H1 (cell line): ENCODE data around the gene MEIS2. TPM values are rescaled to one million over a fixed set of nuclear protein-coding genes. Genes with fewer than 3 reads are reported as not detected.
A peak's percentile ranks its signal among the peaks of the same experiment; 100 is the strongest.

Source experiments
- CTCF ChIA-PET: fragments of 300-600 bp; sonication (Branson Sonifier 250); formaldehyde crosslinking; loops from one replicate; lab custom pipeline; 2021; ENCODE audit not compliant: partially characterized antibody; lab: Charles Lee
- POLR2A ChIA-PET: fragments of 300-600 bp; sonication (Branson Sonifier 250); formaldehyde crosslinking; loops from one replicate; lab custom pipeline; 2021; ENCODE audit warnings: inconsistent platforms; ENCODE audit not compliant: partially characterized antibody; lab: Charles Lee
- DNase-seq, 2 experiments: peaks; one replicate each; pipeline versions ENCODE4 v3.0.0 to v3.0.0-alpha.2; 2010 to 2022; ENCODE audit warnings: low spot score in 2 of 2, low read depth in 1 of 2, mixed read lengths in 1 of 2
- FAIRE-seq: peaks from 2 replicates; lab custom pipeline; 2011; peaks lifted over from hg19 to GRCh38; lab: Jason Lieb, UNC
- H2AFZ ChIP-seq: 2 replicates; pipeline ENCODE4 v1.8.1; 2012; ENCODE audit warnings: low read length, inconsistent platforms
- H2AK5ac ChIP-seq: 2 replicates; pipeline ENCODE4 v1.6.1; 2013; ENCODE audit warnings: low read depth, low read length
- H2BK120ac ChIP-seq: replicated peaks from 2 replicates; pipeline ENCODE3; 2013; ENCODE audit warnings: low read depth, low read length, inconsistent platforms
- H2BK12ac ChIP-seq: 2 replicates; pipeline ENCODE4 v1.6.1; 2013; ENCODE audit warnings: low read depth, low read length
- H2BK15ac ChIP-seq: 2 replicates; pipeline ENCODE4 v1.6.1; 2013; ENCODE audit warnings: low read length
- H2BK20ac ChIP-seq: 2 replicates; pipeline ENCODE4 v1.6.1; 2013; ENCODE audit warnings: low read length
- H2BK5ac ChIP-seq: 2 replicates; pipeline ENCODE4 v1.6.1; 2013; ENCODE audit warnings: low read depth, low read length
- H3K14ac ChIP-seq: 2 replicates; pipeline ENCODE4 v1.6.1; 2013; ENCODE audit warnings: inconsistent platforms; ENCODE audit not compliant: insufficient read length
- H3K18ac ChIP-seq: 2 replicates; pipeline ENCODE4 v1.6.1; 2013; ENCODE audit warnings: low read length; ENCODE audit errors: extremely low read depth
- H3K23ac ChIP-seq: 2 replicates; pipeline ENCODE4 v1.6.1; 2013; ENCODE audit warnings: inconsistent platforms; ENCODE audit not compliant: insufficient read length
- H3K23me2 ChIP-seq: 2 replicates; pipeline ENCODE4 v1.6.1; 2013; ENCODE audit warnings: low read depth, low read length
- H3K27ac ChIP-seq: 2 replicates; pipeline ENCODE4 v1.6.1; 2011; ENCODE audit warnings: low read depth, low read length, inconsistent platforms
- H3K27me3 ChIP-seq, 4 experiments: replicated peaks in 1 of 4; 1 replicate in 1 of 4; 2 replicates in 3 of 4; pipeline versions ENCODE4 v1.6.1 to v1.8.1; 2011 to 2013; ENCODE audit warnings: low read length in 3 of 4, mild to moderate bottlenecking in 3 of 4, inconsistent platforms in 2 of 4, mixed read lengths in 2 of 4, moderate library complexity in 1 of 4; ENCODE audit not compliant: control insufficient read depth in 3 of 4, insufficient read depth in 3 of 4; ENCODE audit errors: extremely low read depth in 1 of 4
- H3K36me3 ChIP-seq, 4 experiments: 2 replicates each; pipeline versions ENCODE4 v1.6.1 to v1.8.1; 2011 to 2013; ENCODE audit warnings: mild to moderate bottlenecking in 4 of 4, low read length in 3 of 4, moderate library complexity in 2 of 4, control low read depth in 1 of 4, inconsistent platforms in 1 of 4; ENCODE audit not compliant: insufficient read depth in 4 of 4, control insufficient read depth in 2 of 4
- H3K4ac ChIP-seq: replicated peaks from 2 replicates; pipeline ENCODE3; 2013; ENCODE audit warnings: low read length, low read depth, mixed read lengths, inconsistent platforms; ENCODE audit not compliant: insufficient read length
- H3K4me1 ChIP-seq, 4 experiments: replicated peaks in 1 of 4; 1 replicate in 1 of 4; 2 replicates in 3 of 4; pipeline versions ENCODE4 v1.6.1 to v1.8.1; 2011 to 2013; ENCODE audit warnings: low read length in 3 of 4, inconsistent platforms in 2 of 4, mixed read lengths in 1 of 4; ENCODE audit not compliant: insufficient read depth in 4 of 4, control insufficient read depth in 3 of 4
- H3K4me2 ChIP-seq, 2 experiments: 2 replicates each; pipeline versions ENCODE4 v1.6.1 to v1.8.1; 2011 to 2013; ENCODE audit warnings: low read depth in 2 of 2, low read length in 2 of 2, control low read depth in 1 of 2, inconsistent platforms in 1 of 2, mild to moderate bottlenecking in 1 of 2; ENCODE audit not compliant: insufficient read depth in 1 of 2
- H3K4me3 ChIP-seq, 4 experiments: fragments of 200-600, 300-600 bp in 1 of 4; sonication (generic), shearing (Covaris generic), sonication (Bioruptor Twin) in 1 of 4; 2 replicates each; pipeline versions ENCODE4 v1.5.1 to v1.8.1; 2011 to 2016; ENCODE audit warnings: low read length in 4 of 4, low read depth in 3 of 4, control low read depth in 2 of 4, inconsistent platforms in 2 of 4, mild to moderate bottlenecking in 2 of 4, mixed read lengths in 1 of 4, moderate library complexity in 1 of 4; ENCODE audit not compliant: insufficient read depth in 2 of 4; ENCODE audit errors: extremely low read depth in 1 of 4
- H3K56ac ChIP-seq: replicated peaks from 2 replicates; pipeline ENCODE3; 2013; ENCODE audit warnings: low read depth, mild to moderate bottlenecking, mixed read lengths, low read length, inconsistent platforms; ENCODE audit not compliant: insufficient read length
- H3K79me1 ChIP-seq: 2 replicates; pipeline ENCODE4 v1.6.1; 2013; ENCODE audit warnings: low read depth, low read length, control low read depth
- H3K79me2 ChIP-seq, 2 experiments: 2 replicates each; pipeline versions ENCODE4 v1.6.1 to v1.8.1; 2012 to 2013; ENCODE audit warnings: low read length in 2 of 2, mild to moderate bottlenecking in 2 of 2, inconsistent platforms in 1 of 2; ENCODE audit not compliant: insufficient read depth in 2 of 2, control insufficient read depth in 1 of 2
- H3K9ac ChIP-seq, 4 experiments: replicated peaks in 1 of 4; 1 replicate in 1 of 4; 2 replicates in 3 of 4; pipeline versions ENCODE4 v1.6.1 to v1.8.1; 2011 to 2013; ENCODE audit warnings: low read depth in 3 of 4, low read length in 3 of 4, control low read depth in 2 of 4, mild to moderate bottlenecking in 2 of 4, moderate library complexity in 2 of 4, inconsistent platforms in 1 of 4; ENCODE audit errors: extremely low read depth in 1 of 4
- H3K9me3 ChIP-seq, 2 experiments: 2 replicates each; pipeline versions ENCODE4 v1.6.1 to v1.8.1; 2012 to 2013; ENCODE audit warnings: mild to moderate bottlenecking in 2 of 2, moderate library complexity in 2 of 2, control low read depth in 1 of 2, inconsistent platforms in 1 of 2, low read depth in 1 of 2, low read length in 1 of 2, mixed read lengths in 1 of 2; ENCODE audit not compliant: insufficient read depth in 2 of 2
- H4K20me1 ChIP-seq, 2 experiments: replicated peaks in 1 of 2; 2 replicates each; pipeline versions ENCODE3 to v1.8.1; 2011 to 2013; ENCODE audit warnings: inconsistent platforms in 2 of 2, low read length in 2 of 2, mild to moderate bottlenecking in 1 of 2; ENCODE audit not compliant: insufficient read depth in 2 of 2, control insufficient read depth in 1 of 2
- H4K5ac ChIP-seq: 2 replicates; pipeline ENCODE4 v1.6.1; 2013; ENCODE audit warnings: low read length, low read depth, mixed read lengths, inconsistent platforms; ENCODE audit not compliant: insufficient read length
- H4K8ac ChIP-seq: 2 replicates; pipeline ENCODE4 v1.8.0; 2013; ENCODE audit warnings: mild to moderate bottlenecking, moderate library complexity, low read length, inconsistent platforms; ENCODE audit not compliant: insufficient read depth; ENCODE audit errors: extremely low read depth
- H4K91ac ChIP-seq: replicated peaks from 2 replicates; pipeline ENCODE3; 2013; ENCODE audit warnings: low read length, mixed read lengths, inconsistent platforms; ENCODE audit not compliant: insufficient read length
- CBX5 ChIP-seq: fragments of 300-800, 300-1000 bp; sonication (generic); IDR thresholded peaks from 2 replicates; pipeline ENCODE4 v1.7.1; 2016; ENCODE audit warnings: antibody characterized with exemption, low read length, low read depth
- HDAC2 ChIP-seq, 2 experiments: fragments of 300-600 bp in 1 of 2; sonication (generic) in 1 of 2; IDR thresholded peaks; 2 replicates each; pipeline ENCODE4 v1.6.1; 2011 to 2012; ENCODE audit warnings: low read depth in 2 of 2, low read length in 2 of 2, mild to moderate bottlenecking in 2 of 2, moderate library complexity in 2 of 2, borderline replicate concordance in 1 of 2, inconsistent platforms in 1 of 2
- KDM1A ChIP-seq: fragments of 200-600, 300-600 bp; sonication (generic); IDR thresholded peaks from 2 replicates; pipeline ENCODE4 v1.7.1; 2016; ENCODE audit warnings: mild to moderate bottlenecking, low read length, borderline replicate concordance
- SP1 ChIP-seq: IDR thresholded peaks from 2 replicates; pipeline ENCODE4 v1.6.1; 2011; ENCODE audit warnings: low read depth, low read length
- WGBS, 2 experiments: shearing (Covaris generic) in 1 of 2; methylation state at CpG; one replicate each; pipeline versions ENCODE4 v1.1.6 to v1.1.7; 2013 to 2015; ENCODE audit warnings: low lambda C conversion rate in 2 of 2, mixed read lengths in 2 of 2, inconsistent platforms in 1 of 2, low coverage in 1 of 2, missing lambda C conversion rate in 1 of 2; ENCODE audit not compliant: insufficient replicate concordance in 2 of 2, insufficient coverage in 1 of 2, insufficient read length in 1 of 2; ENCODE audit errors: extremely low coverage in 1 of 2, missing lambda C conversion rate in 1 of 2; 5-methylcytosine and 5-hydroxymethylcytosine counted together
- polyA plus RNA-seq, 7 experiments: library from polyadenylated mRNA; depleted of rRNA in 3 of 7; stranded (reverse) in 5 of 7; unstranded in 2 of 7; fragments of >200 nt in 5 of 7; fragments of 200-250 nt in 2 of 7; gene quantifications; 1 replicate in 5 of 7; 2 replicates in 1 of 7; 4 replicates in 1 of 7; pipeline versions ENCODE4 v1.2.1 to v1.2.3, GENCODE V29; 2011 to 2013; ENCODE audit warnings: missing spikeins in 2 of 7, mixed read lengths in 2 of 7
- total RNA-seq: library from RNA; stranded (reverse); fragmentation: NEBNext Ultra II Directional; extraction: Animal tissue kit (Norgen Biotek cat#: 25700); gene quantifications from 2 replicates; pipeline ENCODE4 v1.2.1, GENCODE V29; 2021

Gene MEIS2
- total and polyA plus RNA-seq, 2 of the 8 experiments (the other 6 are each of a cell fraction or from before 2014, with no cell fraction given), result 0.22 to 1.2 TPM

DNA sequence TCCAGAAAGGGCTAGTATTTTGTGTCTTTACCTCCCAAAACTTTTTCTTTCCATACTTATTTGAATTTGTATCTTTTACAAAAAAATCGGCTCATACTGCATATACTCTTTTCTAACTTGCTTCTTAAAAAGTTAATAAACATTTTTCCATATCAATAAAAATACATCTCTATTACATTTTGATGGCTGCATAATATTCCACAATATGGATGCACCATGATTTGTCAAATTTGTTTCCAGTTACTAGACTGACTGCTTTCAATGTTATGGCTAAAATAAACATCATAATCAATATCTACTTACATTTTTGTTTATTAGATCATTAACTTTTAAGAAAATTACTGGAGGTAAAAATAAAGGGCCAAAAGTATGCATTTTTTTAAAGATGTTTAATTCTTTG, 121.7 kb downstream of the MEIS2 start:
- Histone ChIP-seq H2AK5ac (no peak overlapping the region), H2BK120ac (no peak overlapping the region), H3K4ac (no peak overlapping the region), H3K9ac (no peak overlapping the region), H3K27me3 (no peaks in the 10 kb centered on the region), H3K56ac (no peak overlapping the region), H3K79me2 (no peaks in the 10 kb centered on the region), H2BK20ac (no peak overlapping the region), H3K18ac (no peak overlapping the region), H3K14ac (no peak overlapping the region), H2BK12ac (no peak overlapping the region), H3K36me3 (no peaks in the 10 kb centered on the region), H4K20me1 (no peaks in the 10 kb centered on the region), H4K5ac (no peak overlapping the region), H3K79me1 (no peaks in the 10 kb centered on the region), H2AFZ (no peak overlapping the region), H4K91ac (no peak overlapping the region), H2BK5ac (no peak overlapping the region), H3K9me3 (0 out of 4 replicates have a peak, but pooled peaks cover 0 to 3% of the 10 kb centered on the region in 2 experiments), H3K23ac (no peak overlapping the region), H3K4me2 (no peak overlapping the region), H3K4me3 (no peak overlapping the region), H3K4me1 (peaks cover 0 to 8% (median 1%) of the 10 kb centered on the region in 4 experiments; a peak in 2 of 7 replicates), H2BK15ac (no peak overlapping the region), H3K27ac (no peak overlapping the region), H4K8ac (no peak overlapping the region), H3K23me2 (no peaks in the 10 kb centered on the region)
- CTCF ChIA-PET, result no interaction called here
- POLR2A ChIA-PET, result no interaction called here
- 0 out of 2 replicates have a peak, but pooled peaks have one; percentile 13 for TF ChIP-seq KDM1A
- TF ChIP-seq SP1, result no peak
- TF ChIP-seq CBX5, result no peak
- TF ChIP-seq HDAC2 (IDR thresholded peaks at IDR 0.05; ENCODE audit: borderline replicate concordance in 1 of 2, low read depth in 2 of 2, low read length in 2 of 2), result no peak
- no peak for DNase-seq
- WGBS, 2 experiments, result 95% methylated on average over 1 of the region's 1 CpG; no CpG with 5 or more reads in 1 of the 2 experiments
- no peak for FAIRE-seq
